Esophagus squamous epithelium (tissue), 5 donors: ENCODE measurements around the gene EDC4. TPM values are rescaled to one million over a fixed set of nuclear protein-coding genes. Genes with fewer than 3 reads are reported as not detected.

ENCODE experiments used
- DNase-seq: peaks from one replicate; lab custom pipeline; 2025; lab: John Stamatoyannopoulos, UW
- H3K27ac ChIP-seq, 4 donors: fragments of 200-600 bp; sonication (generic); one replicate each; pipeline ENCODE4 v1.5.1; 2016 to 2019; ENCODE audit warnings: mild to moderate bottlenecking in 1 of 4
- H3K27me3 ChIP-seq, 4 donors: fragments of 200-600 bp; sonication (generic); 1 replicate in 3 of 4; 2 replicates in 1 of 4; pipeline versions ENCODE4 v1.5.1 to v1.6.0; 2017 to 2021; ENCODE audit warnings: antibody characterized with exemption in 1 of 4
- H3K36me3 ChIP-seq, 3 donors: fragments of 200-600 bp; sonication (generic); one replicate each; pipeline ENCODE4 v1.5.1; 2016 to 2019
- H3K4me1 ChIP-seq, 3 donors: fragments of 200-600 bp; sonication (generic); one replicate each; pipeline ENCODE4 v1.5.1; 2017 to 2019
- H3K4me3 ChIP-seq, 4 donors: fragments of 200-600 bp; sonication (generic); 1 replicate in 3 of 4; 2 replicates in 1 of 4; pipeline ENCODE4 v1.5.1; 2016 to 2019; ENCODE audit warnings: mild to moderate bottlenecking in 2 of 4, moderate library complexity in 1 of 4
- H3K9me3 ChIP-seq, 3 donors: fragments of 200-600 bp; sonication (generic); one replicate each; pipeline ENCODE4 v1.5.1; 2016 to 2019
- POLR2A ChIP-seq, 4 donors: fragments of 450-650 bp; IDR thresholded peaks; one replicate each; pipeline ENCODE4 v1.6.1; 2017; ENCODE audit warnings: antibody characterized with exemption in 4 of 4, mild to moderate bottlenecking in 4 of 4, moderate library complexity in 3 of 4
- WGBS, 2 donors: methylation state at CpG; one replicate each; pipeline ENCODE4 v1.1.5; 2018; 5-methylcytosine and 5-hydroxymethylcytosine counted together
- intact Hi-C: fragments of 100-400 bp; cut with DNase I; formaldehyde crosslinking; loops from one replicate; pipeline ENCODE4 v1.15.0; 2022
- total RNA-seq, 4 donors: library from RNA; depleted of rRNA; stranded (reverse); fragments of >200 nt; gene quantifications; one replicate each; pipeline ENCODE4 v1.1.0, GENCODE V29; 2016
- TF ChIP-seq, protein P1 (sequence below), 6 experiments: fragments of 450-650 bp in 4 of 6; fragments of 200-600 bp in 2 of 6; sonication (generic) in 2 of 6; IDR thresholded peaks; one replicate each; pipeline ENCODE4 v1.5.1; 2016 to 2019; ENCODE audit warnings: antibody characterized with exemption in 6 of 6, mild to moderate bottlenecking in 4 of 6, moderate library complexity in 4 of 6
- donor health status: DM: yes; HTN: yes; CAD: no.

EDC4 gene
- total RNA-seq, 4 donors from 2014 or later: 26.5 to 46.9 (median 37.0) TPM

DNA sequence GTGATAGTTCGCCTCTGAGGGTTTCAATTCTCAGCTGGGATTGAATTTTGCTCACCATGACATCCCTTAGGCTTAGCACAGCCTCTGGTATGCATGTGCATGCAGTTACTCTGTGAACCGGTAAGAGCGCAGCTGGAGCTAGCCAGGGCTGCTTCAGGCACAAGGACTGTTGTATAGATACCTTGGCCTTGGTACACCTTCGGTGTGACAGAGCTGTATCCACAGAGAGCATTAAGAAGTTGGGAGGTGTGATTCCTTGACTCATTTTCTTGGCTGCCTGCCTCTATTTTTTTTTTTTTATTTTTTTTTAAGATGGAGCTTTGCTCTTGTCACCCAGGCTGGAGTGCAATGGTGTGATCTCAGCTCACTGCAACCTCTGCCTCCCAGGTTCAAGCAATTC, 28.4 kb upstream of the EDC4 start:
- intact Hi-C loops: no loop called here
- peak overlapping the region in 3 of 4 donors; percentile 1 to 86 (median 84) for H3K4me3 ChIP-seq
- peak overlapping the region; percentile 90 to 100 (median 98) for H3K27ac ChIP-seq
- TF ChIP-seq, protein P1, sequence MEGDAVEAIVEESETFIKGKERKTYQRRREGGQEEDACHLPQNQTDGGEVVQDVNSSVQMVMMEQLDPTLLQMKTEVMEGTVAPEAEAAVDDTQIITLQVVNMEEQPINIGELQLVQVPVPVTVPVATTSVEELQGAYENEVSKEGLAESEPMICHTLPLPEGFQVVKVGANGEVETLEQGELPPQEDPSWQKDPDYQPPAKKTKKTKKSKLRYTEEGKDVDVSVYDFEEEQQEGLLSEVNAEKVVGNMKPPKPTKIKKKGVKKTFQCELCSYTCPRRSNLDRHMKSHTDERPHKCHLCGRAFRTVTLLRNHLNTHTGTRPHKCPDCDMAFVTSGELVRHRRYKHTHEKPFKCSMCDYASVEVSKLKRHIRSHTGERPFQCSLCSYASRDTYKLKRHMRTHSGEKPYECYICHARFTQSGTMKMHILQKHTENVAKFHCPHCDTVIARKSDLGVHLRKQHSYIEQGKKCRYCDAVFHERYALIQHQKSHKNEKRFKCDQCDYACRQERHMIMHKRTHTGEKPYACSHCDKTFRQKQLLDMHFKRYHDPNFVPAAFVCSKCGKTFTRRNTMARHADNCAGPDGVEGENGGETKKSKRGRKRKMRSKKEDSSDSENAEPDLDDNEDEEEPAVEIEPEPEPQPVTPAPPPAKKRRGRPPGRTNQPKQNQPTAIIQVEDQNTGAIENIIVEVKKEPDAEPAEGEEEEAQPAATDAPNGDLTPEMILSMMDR (IDR thresholded peaks at IDR 0.05): peak in 4 of 6 experiments; percentile 11 to 66 (median 46)
- TF ChIP-seq POLR2A (IDR thresholded peaks at IDR 0.05): no peak
- H3K9me3 ChIP-seq: no peaks in the 10 kb centered on the region
- H3K4me1 ChIP-seq: peaks cover 41 to 71% (median 44%) of the 10 kb centered on the region in 3 donors
- H3K36me3 ChIP-seq: no peaks in the 10 kb centered on the region
- no peak for DNase-seq
- no peaks in the 10 kb centered on the region for H3K27me3 ChIP-seq
- 39 to 41% methylated on average over 4 of the region's 4 CpGs for WGBS, 2 donors

DNA sequence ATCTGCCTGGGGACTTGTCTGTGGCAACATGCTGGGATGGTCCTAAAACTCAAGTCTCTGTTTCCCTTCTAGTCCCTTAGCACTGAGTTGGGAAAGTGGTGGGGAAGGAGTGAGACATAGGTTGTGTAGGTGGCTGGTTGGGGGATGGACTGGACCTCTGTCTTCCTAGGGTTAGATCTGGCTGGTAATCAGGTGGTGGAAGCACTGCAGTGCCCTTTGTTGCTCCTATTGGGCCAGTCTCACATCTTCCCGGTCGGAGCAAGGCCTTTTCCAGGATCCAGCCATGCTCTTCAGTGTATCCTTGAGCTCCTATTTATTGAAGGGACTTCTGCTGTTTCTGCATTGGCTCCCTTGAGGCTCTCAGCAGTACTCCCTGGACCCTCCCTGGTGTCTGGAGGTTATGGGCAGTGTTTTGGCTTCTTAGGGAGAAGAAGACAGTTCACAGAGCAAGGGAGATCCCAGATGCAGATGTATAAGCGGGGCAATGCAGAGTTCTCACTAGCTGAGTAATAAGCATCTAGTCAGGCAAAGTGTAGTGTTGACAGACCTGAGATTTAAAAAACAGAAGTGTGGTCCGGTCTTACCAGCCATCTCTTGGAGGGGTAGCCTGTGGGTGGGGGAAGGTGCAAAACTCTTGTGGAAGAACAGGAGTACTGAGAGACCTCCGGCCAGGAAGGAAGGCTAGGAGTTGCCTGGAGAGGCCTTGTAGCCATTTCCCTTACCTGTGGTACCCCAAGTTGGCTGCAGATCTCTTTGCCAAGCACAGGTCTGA, 27.4 kb upstream of the EDC4 start:
- no peaks in the 10 kb centered on the region for H3K9me3 ChIP-seq
- H3K27me3 ChIP-seq: no peaks in the 10 kb centered on the region
- intact Hi-C loops: no loop called here
- DNase-seq: no peak
- H3K27ac ChIP-seq: peak overlapping the region; percentile 90 to 100 (median 98)
- TF ChIP-seq, protein P1 (IDR thresholded peaks at IDR 0.05): no peak
- TF ChIP-seq POLR2A (IDR thresholded peaks at IDR 0.05): no peak
- H3K4me1 ChIP-seq: peaks cover 41 to 76% (median 44%) of the 10 kb centered on the region in 3 donors
- H3K36me3 ChIP-seq: no peaks in the 10 kb centered on the region
- 46 to 55% methylated on average over 3 to 4 of the region's 5 CpGs for WGBS, 2 donors
- peak overlapping the region in 3 of 4 donors; percentile 86 to 93 (median 89) for H3K4me3 ChIP-seq

DNA sequence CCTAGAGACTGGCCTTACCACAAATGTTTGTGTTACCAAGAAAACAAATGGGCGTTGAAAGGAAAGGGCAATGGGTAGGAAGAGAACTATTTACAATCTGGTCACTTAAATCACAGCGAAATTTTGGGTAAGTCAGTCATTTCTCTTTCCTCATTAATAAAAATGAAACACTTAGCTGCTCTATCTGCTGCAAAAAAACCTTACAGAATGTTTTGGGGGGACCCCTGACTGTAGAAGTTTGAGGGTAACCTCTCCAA, 26.9 kb upstream of the EDC4 start:
- H3K4me1 ChIP-seq: peaks cover 41 to 81% (median 44%) of the 10 kb centered on the region in 3 donors
- 6 to 15% methylated on average over 2 of the region's 2 CpGs for WGBS, 2 donors
- intact Hi-C loops: no loop called here

DNA sequence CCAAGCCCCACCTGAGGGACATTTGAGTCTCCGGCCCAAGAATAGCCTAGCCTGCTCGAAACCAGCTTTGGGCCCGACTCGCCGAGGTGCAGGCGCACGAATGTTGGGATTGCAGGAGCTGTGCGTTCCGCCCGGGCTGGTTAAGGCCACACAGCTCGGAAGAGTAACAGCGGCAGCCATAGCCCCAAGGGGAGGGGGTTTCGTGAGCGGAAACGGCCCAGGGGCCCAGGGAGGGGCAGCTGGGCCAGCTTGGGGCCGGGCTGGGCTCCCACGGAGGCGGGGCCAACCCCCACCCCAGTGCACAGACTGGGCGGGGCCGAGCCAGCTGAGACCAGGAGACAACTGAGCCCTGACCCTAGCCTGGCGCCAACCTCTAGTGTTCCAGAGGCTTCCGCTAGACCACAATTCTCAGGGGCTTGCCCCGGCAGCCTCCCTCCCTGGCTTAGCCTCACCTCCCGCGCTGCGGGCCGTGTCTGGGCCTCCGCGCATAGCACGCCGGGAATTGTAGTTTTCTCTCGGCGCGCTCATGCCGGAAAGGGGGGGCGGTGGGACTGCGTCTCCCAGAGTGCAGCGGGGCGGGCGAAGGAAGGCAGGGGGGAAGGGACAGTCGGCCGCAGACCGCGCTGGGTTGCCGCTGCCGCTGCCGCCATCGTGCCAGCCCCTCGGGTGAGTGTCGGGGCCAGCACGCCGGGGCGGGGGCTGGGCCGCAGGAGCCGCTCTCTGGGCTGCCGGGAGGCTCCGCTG, 26.4 kb upstream of the EDC4 start, which contains the start of gene NUTF2:
Gene NUTF2 (plus strand): TSS at position 614 of the 744 bp plus-strand sequence. CDS start 18,198 bp downstream, outside the sequence.
- peak in 3 of 4 donors; percentile 46 to 75 (median 71) for TF ChIP-seq POLR2A (IDR thresholded peaks at IDR 0.05)
- TF ChIP-seq, protein P1 (IDR thresholded peaks at IDR 0.05): peak in 1 of 6 experiments; percentile 58
- peak; percentile 88 for DNase-seq
- 0% methylated on average over 5 of the region's 57 CpGs; no CpG with 5 or more reads in 1 of the 2 donors for WGBS, 2 donors
- Histone ChIP-seq H3K36me3 (no peaks in the 10 kb centered on the region), H3K9me3 (no peaks in the 10 kb centered on the region), H3K4me3 (peak within 1 kb of the TSS; percentile 86 to 94 (median 91)), H3K4me1 (peaks cover 41 to 82% (median 44%) of the 10 kb centered on the region in 3 donors), H3K27me3 (no peaks in the 10 kb centered on the region), H3K27ac (peak within 1 kb of the TSS; percentile 90 to 100 (median 98))
- intact Hi-C loops: no loop called here

More for the DNA sequence above, 26.9 kb upstream of the EDC4 start:
- H3K27me3 ChIP-seq: no peaks in the 10 kb centered on the region
- H3K4me3 ChIP-seq: peak overlapping the region; percentile 86 to 94 (median 91)
- H3K36me3 ChIP-seq: no peaks in the 10 kb centered on the region
- no peak for DNase-seq
- H3K9me3 ChIP-seq: no peaks in the 10 kb centered on the region
- H3K27ac ChIP-seq: peak overlapping the region; percentile 90 to 100 (median 98)
- TF ChIP-seq, protein P1 (IDR thresholded peaks at IDR 0.05): no peak
- no peak for TF ChIP-seq POLR2A (IDR thresholded peaks at IDR 0.05)
